ENCODE data around the gene SGTA. TPM values are rescaled to one million over a fixed set of nuclear protein-coding genes. Genes with fewer than 3 reads are reported as not detected.

The SGTA gene
- total RNA-seq, 6 experiments from 2014 or later, result 60.7 to 68.1 (median 62.8) TPM

DNA sequence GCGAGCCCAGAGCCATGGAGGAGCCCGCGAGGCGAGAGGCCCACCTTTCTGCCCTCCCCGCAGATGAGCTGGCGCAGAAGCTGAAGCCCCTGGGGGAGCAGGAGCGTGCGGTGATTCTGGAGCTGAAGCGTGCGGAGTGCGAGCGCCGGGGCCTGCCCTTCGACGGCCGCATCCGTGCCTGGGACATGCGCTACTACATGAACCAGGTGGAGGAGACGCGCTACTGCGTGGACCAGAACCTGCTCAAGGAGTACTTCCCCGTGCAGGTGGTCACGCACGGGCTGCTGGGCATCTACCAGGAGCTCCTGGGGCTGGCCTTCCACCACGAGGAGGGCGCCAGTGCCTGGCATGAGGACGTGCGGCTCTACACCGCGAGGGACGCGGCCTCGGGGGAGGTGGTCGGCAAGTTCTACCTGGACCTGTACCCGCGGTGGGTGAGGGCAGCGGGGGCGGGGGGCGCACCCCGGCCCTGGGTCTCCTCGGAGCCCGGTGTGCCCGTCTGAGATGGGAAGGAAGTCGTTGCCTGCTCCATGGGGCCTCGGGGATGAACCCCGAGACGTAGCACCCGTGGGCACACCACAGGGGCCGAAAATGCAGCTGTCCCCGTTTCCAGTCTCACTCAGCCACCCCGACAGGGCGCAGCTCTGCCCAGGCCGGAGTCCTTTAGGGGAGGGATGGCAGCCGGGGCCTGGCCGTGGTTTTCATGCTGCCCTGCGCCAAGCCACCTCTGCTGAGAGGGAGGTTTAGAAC is 24.5 kb upstream of the SGTA start:
- Mint-ChIP-seq H3K36me3 (ENCODE audit: low read depth) (peaks cover 26% of the 10 kb centered on the region), H3K27me3 (ENCODE audit: insufficient read depth) (no peaks in the 10 kb centered on the region; the same call in 1 of the 2 replicates), H3K4me1 (ENCODE audit: low read depth) (no peaks in the 10 kb centered on the region), H3K27ac (no peak overlapping the region), H3K4me3 (no peak overlapping the region), H3K9me3 (no peaks in the 10 kb centered on the region)
- no peak for DNase-seq
- TF ChIP-seq, protein P1, sequence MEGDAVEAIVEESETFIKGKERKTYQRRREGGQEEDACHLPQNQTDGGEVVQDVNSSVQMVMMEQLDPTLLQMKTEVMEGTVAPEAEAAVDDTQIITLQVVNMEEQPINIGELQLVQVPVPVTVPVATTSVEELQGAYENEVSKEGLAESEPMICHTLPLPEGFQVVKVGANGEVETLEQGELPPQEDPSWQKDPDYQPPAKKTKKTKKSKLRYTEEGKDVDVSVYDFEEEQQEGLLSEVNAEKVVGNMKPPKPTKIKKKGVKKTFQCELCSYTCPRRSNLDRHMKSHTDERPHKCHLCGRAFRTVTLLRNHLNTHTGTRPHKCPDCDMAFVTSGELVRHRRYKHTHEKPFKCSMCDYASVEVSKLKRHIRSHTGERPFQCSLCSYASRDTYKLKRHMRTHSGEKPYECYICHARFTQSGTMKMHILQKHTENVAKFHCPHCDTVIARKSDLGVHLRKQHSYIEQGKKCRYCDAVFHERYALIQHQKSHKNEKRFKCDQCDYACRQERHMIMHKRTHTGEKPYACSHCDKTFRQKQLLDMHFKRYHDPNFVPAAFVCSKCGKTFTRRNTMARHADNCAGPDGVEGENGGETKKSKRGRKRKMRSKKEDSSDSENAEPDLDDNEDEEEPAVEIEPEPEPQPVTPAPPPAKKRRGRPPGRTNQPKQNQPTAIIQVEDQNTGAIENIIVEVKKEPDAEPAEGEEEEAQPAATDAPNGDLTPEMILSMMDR (IDR thresholded peaks at IDR 0.05), result no peak

DNA sequence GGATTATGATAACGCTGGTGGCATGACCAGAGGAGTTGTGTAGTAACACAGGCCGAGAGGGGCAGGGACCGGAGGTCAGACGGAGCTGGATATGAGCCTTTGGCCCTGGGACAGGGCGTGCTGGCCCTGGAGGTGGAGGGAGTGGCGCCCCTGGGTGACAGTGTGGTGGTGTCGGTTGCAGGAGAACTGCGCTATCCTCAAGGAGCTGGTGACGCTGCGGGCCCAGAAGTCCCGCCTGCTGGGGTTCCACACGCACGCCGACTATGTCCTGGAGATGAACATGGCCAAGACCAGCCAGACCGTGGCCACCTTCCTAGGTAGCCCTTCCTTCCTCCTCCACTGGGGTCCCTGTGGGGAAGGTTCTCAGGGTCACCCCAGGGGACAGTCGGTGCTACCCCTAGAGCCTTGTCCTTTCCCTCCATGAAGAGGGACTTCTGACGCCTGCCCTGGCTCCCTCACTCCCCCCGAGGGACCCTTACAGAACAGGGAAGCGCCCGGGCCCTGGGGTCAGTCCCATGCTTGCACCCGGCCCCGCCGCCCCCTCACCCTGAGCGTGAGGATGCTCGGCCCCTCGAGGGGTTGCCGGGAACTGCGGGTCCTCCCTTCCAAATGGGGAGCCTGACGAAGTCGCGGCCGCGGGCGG is 23.8 kb upstream of the SGTA start:
- H3K36me3 Mint-ChIP-seq (ENCODE audit: low read depth), result peaks cover 30% of the 10 kb centered on the region
- no peak overlapping the region for H3K27ac Mint-ChIP-seq
- no peak overlapping the region for H3K4me3 Mint-ChIP-seq
- no peaks in the 10 kb centered on the region; the same call in 1 of the 2 replicates for H3K27me3 Mint-ChIP-seq (ENCODE audit: insufficient read depth)
- TF ChIP-seq, protein P1 (IDR thresholded peaks at IDR 0.05), result no peak
- no peak for DNase-seq
- H3K4me1 Mint-ChIP-seq (ENCODE audit: low read depth), result no peaks in the 10 kb centered on the region
- H3K9me3 Mint-ChIP-seq, result no peaks in the 10 kb centered on the region

DNA sequence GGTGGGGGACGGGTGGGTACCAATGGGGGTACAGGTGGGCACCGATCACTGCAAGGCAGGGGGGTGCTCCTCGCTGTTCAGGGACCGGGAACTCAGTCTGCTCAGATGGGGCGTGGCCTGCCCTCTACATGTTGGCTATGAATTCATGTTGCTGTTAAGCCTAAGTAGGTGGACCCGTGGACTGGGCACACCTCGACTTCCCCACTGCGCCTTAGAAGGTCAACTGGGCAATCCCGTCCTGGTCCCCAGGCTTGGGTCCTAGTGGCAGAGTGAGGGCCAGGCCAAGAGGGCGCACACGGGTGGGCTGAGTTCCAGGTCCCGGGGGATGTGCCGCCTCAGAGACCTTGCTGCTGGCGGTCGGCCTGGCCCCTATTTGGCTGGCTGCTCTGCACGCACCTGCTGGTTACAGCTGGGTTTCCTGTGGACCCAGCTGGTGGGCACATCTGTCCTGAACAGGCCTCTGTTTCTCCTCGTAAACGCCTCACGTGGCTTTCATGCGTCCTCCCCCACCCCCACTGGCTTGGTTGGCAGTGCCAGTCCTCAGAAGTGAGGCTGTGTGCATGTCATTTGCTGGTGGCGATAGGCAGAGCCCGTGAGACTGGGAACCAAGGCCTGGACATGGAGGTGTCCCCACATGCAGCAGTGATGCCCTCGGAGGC is 23.0 kb upstream of the SGTA start:
- no peak overlapping the region for H3K27ac Mint-ChIP-seq
- no peak for DNase-seq
- no peak overlapping the region for H3K4me3 Mint-ChIP-seq
- no peaks in the 10 kb centered on the region; the same call in 1 of the 2 replicates for H3K27me3 Mint-ChIP-seq (ENCODE audit: insufficient read depth)
- no peaks in the 10 kb centered on the region for H3K9me3 Mint-ChIP-seq
- H3K4me1 Mint-ChIP-seq (ENCODE audit: low read depth), result no peaks in the 10 kb centered on the region
- peaks cover 34% of the 10 kb centered on the region for H3K36me3 Mint-ChIP-seq (ENCODE audit: low read depth)
- TF ChIP-seq, protein P1 (IDR thresholded peaks at IDR 0.05), result no peak

DNA sequence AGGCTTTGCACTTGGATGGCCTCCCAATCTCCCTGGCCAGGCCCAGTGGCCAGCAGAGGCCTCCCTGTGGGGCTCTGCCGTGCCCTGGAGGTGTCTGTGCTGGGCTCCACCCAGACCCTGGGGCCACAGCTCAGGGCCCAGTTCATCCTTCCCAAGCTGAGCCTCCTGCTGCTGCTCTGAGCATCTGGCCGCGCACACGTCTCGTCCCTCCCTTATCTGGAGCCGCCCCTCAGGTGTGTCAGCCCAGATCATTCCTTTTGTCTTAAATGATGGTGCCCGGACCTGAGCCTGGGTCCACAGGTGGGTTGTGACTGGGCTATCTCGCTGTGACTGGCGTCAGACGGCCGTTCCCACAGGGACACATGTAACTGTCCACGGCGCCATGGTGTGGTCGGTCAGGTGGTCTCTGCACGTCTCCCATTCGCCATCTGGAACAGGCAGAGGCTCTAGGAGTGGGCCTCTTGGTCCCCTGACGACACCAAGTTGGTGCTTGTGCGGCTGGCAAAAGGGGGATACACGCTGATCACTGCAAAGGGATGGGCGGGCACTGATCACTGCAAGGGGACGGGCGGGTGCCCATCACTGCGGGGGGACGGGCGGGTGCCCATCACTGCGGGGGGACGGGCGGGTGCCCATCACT is 22.3 kb upstream of the SGTA start:
- TF ChIP-seq, protein P1 (IDR thresholded peaks at IDR 0.05), result no peak
- Mint-ChIP-seq H3K9me3 (no peaks in the 10 kb centered on the region), H3K27me3 (ENCODE audit: insufficient read depth) (peaks cover 2% of the 10 kb centered on the region), H3K4me3 (no peak overlapping the region), H3K4me1 (ENCODE audit: low read depth) (no peaks in the 10 kb centered on the region), H3K36me3 (ENCODE audit: low read depth) (peaks cover 39% of the 10 kb centered on the region), H3K27ac (no peak overlapping the region)
- no peak for DNase-seq

DNA sequence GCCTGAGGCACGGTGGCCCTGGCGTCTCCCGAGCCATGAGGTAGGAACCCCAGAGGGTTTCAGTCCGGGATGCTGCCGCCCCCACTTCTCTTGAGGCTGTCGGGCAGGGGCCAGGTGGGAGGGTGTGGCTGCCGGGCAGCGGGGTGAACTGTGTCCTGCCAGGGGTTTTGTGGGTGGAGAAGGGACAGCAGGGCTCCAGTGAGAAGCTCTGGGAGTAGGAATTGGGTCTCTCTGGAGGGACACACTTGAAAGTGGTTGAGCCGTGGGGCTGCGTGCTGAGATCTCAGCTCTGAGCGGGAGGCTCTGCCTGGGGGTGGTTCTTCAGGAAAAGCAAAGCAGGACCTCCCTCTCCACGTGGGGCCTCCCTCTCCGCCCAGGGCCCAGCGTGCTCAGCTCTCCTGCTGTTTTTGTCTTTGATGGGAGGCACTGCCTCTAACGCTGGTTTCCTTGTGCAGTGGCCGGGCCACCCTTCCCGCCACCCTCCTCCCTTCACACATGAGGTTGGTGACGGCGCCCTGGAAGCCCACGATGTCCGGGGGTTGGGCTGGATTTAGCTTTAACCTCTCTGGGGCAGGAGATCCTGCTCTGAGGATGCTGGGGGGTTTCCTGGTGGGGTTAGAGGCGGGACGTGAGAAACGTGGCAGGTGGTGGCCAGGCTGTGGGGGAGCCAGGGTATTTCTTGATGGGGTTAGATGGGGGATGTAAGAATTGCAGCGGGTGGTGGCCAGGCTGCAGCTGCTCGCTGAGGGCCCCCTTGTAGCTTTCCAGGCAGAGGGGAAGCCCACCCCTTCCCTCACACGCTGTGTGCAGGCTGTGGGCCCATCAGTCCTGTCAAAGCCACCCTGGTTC is 21.3 kb upstream of the SGTA start:
- DNase-seq, result no peak
- Mint-ChIP-seq H3K36me3 (ENCODE audit: low read depth) (peaks cover 39% of the 10 kb centered on the region), H3K4me3 (no peak overlapping the region), H3K4me1 (ENCODE audit: low read depth) (no peaks in the 10 kb centered on the region), H3K9me3 (no peaks in the 10 kb centered on the region), H3K27ac (no peak overlapping the region), H3K27me3 (ENCODE audit: insufficient read depth) (peaks cover 2% of the 10 kb centered on the region)
- TF ChIP-seq, protein P1 (IDR thresholded peaks at IDR 0.05), result no peak
